ENCODE results near the gene CELA2A.
"Not testable (repeated sequence)": the region's sequence is repeated elsewhere in the genome, so short reads cannot be mapped to it uniquely, and the experiment has no call there.

Gene CELA2A

GRCh38 chr1:15501208-15502032 is 44.9 kb downstream of the CELA2A start:
- DNase-seq, result no peak

GRCh38 chr1:15504436-15504835 is 47.9 kb downstream of the CELA2A start:
- DNase-seq, result no peak

- no peak for DNase-seq
Measured at GRCh38 chr1:15506831-15507230, 50.3 kb downstream of the CELA2A start.

- no peak for DNase-seq
Measured at GRCh38 chr1:15507278-15507677, 50.7 kb downstream of the CELA2A start.

- DNase-seq, result no peak
Measured at GRCh38 chr1:15508700-15509487, 52.4 kb downstream of the CELA2A start.

- DNase-seq, result no peak
Measured at GRCh38 chr1:15509586-15509985, 53.1 kb downstream of the CELA2A start.

GRCh38 chr1:15510611-15511405 is 54.3 kb downstream of the CELA2A start:
- DNase-seq, result no peak

- no peak for DNase-seq
Measured at GRCh38 chr1:15513192-15513591, 56.7 kb downstream of the CELA2A start.

GRCh38 chr1:15513919-15514318 is 57.4 kb downstream of the CELA2A start:
- DNase-seq, result no peak

GRCh38 chr1:15514557-15514956 is 58.0 kb downstream of the CELA2A start:
- DNase-seq, result not testable (repeated sequence)

- no peak for DNase-seq
Measured at GRCh38 chr1:15515022-15515663, 58.6 kb downstream of the CELA2A start.

GRCh38 chr1:15519625-15520024 is 63.1 kb downstream of the CELA2A start:
- no peak for DNase-seq

- DNase-seq, result not testable (repeated sequence)
Measured at GRCh38 chr1:15521206-15521906, 64.8 kb downstream of the CELA2A start.
